GM19238 (cell line): Measurements from ENCODE around the gene CCNE1.

Experiments used
- DNase-seq: peaks from one replicate; pipeline ENCODE4 v3.0.0; 2011; ENCODE audit warnings: low spot score; ENCODE audit not compliant: insufficient read length

Gene CCNE1

GRCh38 chr19:29843180-29844051 is 31.6 kb downstream of the CCNE1 start:
- DNase-seq: no peak

- DNase-seq: peak; percentile 89
Observed at GRCh38 chr19:29844891-29845573, 33.2 kb downstream of the CCNE1 start.

- DNase-seq: peak; percentile 27
Observed at GRCh38 chr19:29845574-29846176, 33.9 kb downstream of the CCNE1 start.

DNA sequence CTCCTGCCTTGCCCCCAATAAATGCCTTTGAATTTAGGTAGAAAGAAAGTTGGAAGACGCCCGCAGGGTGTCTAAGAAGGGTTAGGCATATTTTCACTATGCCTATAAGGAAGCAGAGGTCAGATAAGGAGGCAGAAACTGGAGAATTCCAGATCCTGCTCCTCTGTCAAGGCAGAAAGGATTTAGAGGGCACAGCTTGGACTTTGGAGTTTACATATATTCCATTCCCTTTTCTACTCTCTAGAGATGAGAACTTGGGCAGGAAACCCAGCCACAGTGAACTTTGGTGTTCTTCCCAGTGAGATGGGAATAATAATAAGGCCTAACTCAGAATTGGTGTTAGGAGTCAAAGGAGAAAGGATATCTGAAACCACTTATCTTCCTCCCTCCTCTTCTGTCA is 37.4 kb downstream of the CCNE1 start:
- no peak for DNase-seq

DNA sequence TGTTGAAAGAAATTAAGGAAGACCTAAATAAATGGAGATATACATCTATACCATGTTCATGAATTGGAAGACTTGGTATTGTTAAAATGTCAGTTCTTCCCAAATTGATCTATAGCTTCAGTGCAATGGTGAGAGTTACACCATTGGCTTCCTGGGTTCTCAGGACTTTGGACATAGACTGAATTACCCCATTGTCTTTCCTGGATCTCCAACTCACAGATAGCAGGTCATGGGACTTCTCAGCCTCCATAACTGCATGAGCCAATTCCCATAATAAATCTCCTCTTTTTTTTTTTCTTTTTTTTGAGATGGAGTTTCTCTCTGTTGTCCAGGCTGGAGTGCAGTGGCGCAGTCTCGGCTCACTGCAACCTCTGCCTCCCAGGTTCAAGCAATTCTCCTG is 38.7 kb downstream of the CCNE1 start:
- DNase-seq: no peak

DNA sequence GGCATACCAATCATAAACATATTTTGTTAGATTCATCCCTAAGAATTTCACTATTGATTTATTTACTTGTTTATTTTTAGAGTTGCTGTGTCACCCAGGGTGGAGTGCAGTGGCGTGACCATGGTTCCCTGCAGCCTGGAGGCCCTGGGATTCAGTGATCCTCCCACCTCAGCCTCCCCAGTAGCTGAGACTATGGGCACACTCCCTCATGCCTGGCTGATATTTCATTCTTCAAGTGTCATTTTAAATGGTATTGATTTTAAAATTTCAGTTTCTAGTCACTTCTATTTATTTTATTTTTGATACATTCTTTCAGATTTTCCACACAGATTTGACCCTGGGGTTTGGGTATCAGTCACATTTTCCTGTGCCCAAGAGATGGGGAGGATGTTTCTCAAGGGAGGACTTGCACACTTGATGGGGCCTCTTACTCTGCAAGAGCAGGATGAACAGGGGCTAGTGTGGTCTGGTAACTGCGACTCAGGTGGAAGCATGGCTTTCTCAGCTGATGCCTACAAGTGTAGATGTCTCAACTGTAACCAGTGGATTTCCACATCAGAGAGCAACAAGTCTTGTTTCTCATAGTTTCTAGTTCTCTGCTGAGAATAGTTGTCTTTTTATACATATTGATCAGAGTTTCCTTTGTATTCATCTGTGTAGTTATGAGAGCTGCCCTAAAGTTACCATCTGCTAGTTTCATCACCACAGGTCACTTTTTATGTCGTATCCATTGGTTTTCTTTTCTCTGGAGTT is 40.2 kb downstream of the CCNE1 start:
- no peak for DNase-seq

DNA sequence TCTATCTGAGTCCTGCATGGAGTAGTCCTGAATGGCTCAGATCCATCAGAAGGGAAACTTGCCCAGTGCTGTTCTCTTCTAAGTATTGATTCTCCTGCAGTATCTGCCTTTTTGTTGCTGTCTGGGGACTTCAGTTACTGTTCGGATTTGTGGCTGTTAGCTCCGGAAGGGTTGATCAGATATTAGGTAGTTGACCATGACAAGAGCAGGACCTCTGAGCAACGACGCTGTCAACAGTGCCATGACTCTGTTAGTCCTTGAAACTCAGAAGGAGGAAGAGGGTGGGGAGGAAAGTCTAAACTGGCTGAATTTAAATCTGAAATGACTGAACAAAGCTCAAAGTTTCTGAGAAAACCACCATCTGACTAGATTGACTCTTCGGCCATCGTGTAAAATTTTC is 42.2 kb downstream of the CCNE1 start:
- DNase-seq: no peak

- no peak for DNase-seq
Observed at GRCh38 chr19:29855087-29855486, 43.3 kb downstream of the CCNE1 start.

DNA sequence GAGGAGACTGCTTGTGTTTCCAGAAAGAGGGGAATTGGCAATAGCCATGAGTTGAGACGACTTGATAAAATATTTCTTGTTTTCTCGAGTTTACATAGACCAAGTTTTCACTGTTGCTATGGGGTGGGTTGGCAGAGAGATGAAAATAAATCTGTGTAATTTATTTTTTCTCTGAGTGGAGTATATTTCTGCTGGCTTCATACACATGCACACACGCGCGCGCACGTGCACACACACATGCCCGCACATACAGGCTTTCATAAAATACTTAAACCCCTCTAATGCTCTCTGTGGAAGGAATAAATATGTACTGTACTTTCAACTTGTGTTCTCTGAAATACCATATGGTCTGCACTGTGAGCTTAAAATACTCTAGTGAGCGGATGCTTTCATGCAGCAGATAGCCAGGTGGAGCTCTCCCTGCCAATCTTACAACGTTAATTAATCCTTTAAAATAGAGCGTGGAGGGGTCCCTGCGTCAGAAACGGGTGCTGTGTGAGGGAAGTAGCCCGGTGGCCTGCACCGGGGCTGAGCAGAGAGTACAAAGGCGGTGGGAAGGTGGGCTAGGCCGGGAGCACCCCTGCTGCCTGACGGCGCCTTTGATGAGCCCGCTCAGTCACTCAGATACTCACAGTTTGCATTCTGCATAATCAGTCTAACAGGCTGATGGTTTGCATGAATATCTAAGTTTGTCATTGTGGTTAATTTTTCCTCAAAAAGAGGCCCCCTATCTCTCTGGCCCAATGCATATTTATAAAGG is 44.1 kb downstream of the CCNE1 start:
- no peak for DNase-seq

- DNase-seq: no peak
Observed at GRCh38 chr19:29858000-29858596, 46.3 kb downstream of the CCNE1 start.

- DNase-seq: no peak
Observed at GRCh38 chr19:29858621-29859020, 46.8 kb downstream of the CCNE1 start.

DNA sequence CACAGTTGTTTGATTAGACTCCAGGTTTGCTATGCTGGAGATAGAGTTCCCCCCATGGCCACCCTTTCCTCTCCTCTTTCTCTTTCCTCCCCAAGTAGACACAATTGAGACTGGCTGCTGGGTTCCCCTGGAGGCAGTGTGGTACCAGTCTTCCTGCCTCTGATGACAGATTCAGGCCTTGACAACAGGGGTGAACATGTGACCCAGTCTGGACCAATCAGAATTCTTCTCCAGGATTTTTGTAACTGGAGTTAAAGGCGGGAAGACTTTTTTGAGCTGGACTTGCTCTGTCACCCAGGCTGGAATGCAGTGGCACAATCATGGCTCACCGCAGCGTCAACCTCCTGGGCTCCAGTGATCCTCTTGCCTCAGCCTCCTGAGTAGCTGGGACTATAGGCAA is 48.7 kb downstream of the CCNE1 start:
- DNase-seq: no peak

GRCh38 chr19:29861574-29861973 is 49.8 kb downstream of the CCNE1 start:
- DNase-seq: no peak

GRCh38 chr19:29866011-29866410 is 54.2 kb downstream of the CCNE1 start:
- no peak for DNase-seq

DNA sequence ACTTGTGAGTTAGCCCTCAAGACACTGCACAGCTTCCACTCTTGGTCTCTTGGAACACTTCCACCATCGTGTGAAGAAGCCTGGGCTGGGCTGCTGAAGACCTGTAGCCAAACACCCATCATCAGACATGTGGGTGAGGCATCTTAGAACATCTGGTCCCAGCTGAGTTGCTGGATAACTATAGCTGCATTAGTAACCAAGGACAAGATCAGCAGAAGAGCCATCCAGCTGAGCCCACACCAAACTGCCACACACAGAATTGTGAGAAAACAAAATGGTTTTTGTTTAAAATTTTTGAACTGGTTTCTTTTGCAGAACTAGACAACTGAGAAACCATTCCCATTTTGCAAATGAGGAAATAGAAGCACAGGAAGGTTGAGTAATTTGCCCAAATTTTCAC is 56.2 kb downstream of the CCNE1 start:
- DNase-seq: no peak

DNA sequence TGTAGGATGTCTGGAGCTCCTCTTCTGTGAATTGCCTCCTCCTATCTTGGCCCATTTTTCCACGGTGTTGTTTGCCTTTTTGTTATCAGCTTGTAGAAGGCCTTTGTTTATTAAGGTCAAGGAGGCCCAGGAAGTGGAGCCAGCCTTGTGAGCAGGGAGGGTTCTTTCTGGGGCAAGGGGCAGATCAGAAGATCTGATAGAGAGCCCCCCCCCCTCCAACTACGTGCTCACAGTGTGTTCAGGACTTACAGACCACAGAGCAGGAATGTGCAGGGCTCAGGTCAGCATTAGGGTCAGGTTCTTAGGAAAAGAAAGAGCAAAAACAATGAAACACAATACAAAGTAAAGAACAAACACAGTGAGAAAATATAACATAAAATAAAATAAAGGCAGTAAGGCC is 59.4 kb downstream of the CCNE1 start:
- DNase-seq: no peak

DNA sequence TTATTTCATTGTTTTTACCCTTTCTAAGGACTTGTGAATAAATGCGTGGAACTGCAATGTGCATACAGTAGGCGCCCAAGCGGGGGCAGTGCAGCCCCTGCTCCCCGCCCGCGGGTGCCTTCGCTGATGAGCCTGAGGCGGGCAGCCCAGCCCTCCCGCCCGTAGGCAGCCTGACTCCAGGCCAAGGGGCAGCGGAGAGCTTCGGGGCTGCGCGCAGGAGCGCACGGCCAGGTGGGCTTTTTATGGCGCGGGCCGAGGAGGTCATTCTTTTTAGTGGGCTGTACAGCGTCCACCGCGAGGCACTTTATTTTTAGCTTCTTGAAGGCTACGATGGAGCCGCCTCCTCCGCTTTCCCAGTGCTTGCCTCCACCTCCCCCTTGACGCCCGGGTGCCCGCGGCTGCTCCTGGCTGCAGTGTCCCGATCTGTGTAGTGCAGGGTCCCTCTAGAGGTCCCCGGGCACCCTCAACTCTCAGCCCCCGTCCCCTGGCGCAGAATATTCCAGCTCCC is 60.5 kb downstream of the CCNE1 start:
- no peak for DNase-seq

- peak; percentile 70 for DNase-seq
Observed at GRCh38 chr19:29873024-29873800, 61.4 kb downstream of the CCNE1 start.
